HG03139 (cell line): Measurements from ENCODE around the gene EFCAB12.
A peak's percentile ranks its signal among the peaks of the same experiment; 100 is the strongest.
"Not testable (repeated sequence)": the region's sequence is repeated elsewhere in the genome, so short reads cannot be mapped to it uniquely, and the experiment has no call there.

Experiments
- ATAC-seq: cut with Tn5 transposase; IDR thresholded peaks from one replicate; pipeline ENCODE4 v1.9.1; 2021; ENCODE audit not compliant: unreplicated experiment

Gene EFCAB12

GRCh38 chr3:129398803-129399144, 29.7 kb downstream of the EFCAB12 start:
- ATAC-seq: no peak

GRCh38 chr3:129393760-129394564, 34.5 kb downstream of the EFCAB12 start:
- not testable (repeated sequence) for ATAC-seq

GRCh38 chr3:129393271-129393670, 35.2 kb downstream of the EFCAB12 start:
- ATAC-seq: no peak

- not testable (repeated sequence) for ATAC-seq
These were observed 36.1 kb downstream of the EFCAB12 start for GRCh38 chr3:129392106-129392887.

GRCh38 chr3:129391583-129391982, 36.9 kb downstream of the EFCAB12 start:
- ATAC-seq: not testable (repeated sequence)

- no peak for ATAC-seq
These were observed 38.9 kb downstream of the EFCAB12 start for GRCh38 chr3:129389572-129389937.

- not testable (repeated sequence) for ATAC-seq
These were observed 39.5 kb downstream of the EFCAB12 start for GRCh38 chr3:129388791-129389571.

- ATAC-seq: no peak
These were observed 40.9 kb downstream of the EFCAB12 start for GRCh38 chr3:129387487-129387886.

- ATAC-seq: no peak
These were observed 41.5 kb downstream of the EFCAB12 start for GRCh38 chr3:129386984-129387383.

- not testable (repeated sequence) for ATAC-seq
These were observed 42.9 kb downstream of the EFCAB12 start for GRCh38 chr3:129385507-129385906.

- ATAC-seq: no peak
These were observed 43.7 kb downstream of the EFCAB12 start for GRCh38 chr3:129384594-129385323.

GRCh38 chr3:129384103-129384502, 44.3 kb downstream of the EFCAB12 start:
- not testable (repeated sequence) for ATAC-seq

GRCh38 chr3:129383292-129383860, 45.1 kb downstream of the EFCAB12 start:
- peak; percentile 83 for ATAC-seq

- ATAC-seq: no peak
These were observed 46.1 kb downstream of the EFCAB12 start for GRCh38 chr3:129382366-129382765.

- no peak for ATAC-seq
These were observed 48.7 kb downstream of the EFCAB12 start for GRCh38 chr3:129379582-129380358.

- no peak for ATAC-seq
These were observed 49.5 kb downstream of the EFCAB12 start for GRCh38 chr3:129378949-129379348.

GRCh38 chr3:129377615-129378014, 50.8 kb downstream of the EFCAB12 start:
- ATAC-seq: no peak

GRCh38 chr3:129375099-129375498, 53.3 kb downstream of the EFCAB12 start:
- no peak for ATAC-seq

GRCh38 chr3:129371041-129371826, 57.2 kb downstream of the EFCAB12 start:
- no peak for ATAC-seq
